GM18909 (cell line): ENCODE results near the gene TRAF3.
A peak's percentile ranks its signal among the peaks of the same experiment; 100 is the strongest.
"Not testable (repeated sequence)": the region's sequence is repeated elsewhere in the genome, so short reads cannot be mapped to it uniquely, and the experiment has no call there.

Source experiments
- ATAC-seq: cut with Tn5 transposase; IDR thresholded peaks from one replicate; pipeline ENCODE4 v1.9.1; 2021; ENCODE audit warnings: mild to moderate bottlenecking; ENCODE audit not compliant: unreplicated experiment, poor library complexity

The TRAF3 gene

DNA sequence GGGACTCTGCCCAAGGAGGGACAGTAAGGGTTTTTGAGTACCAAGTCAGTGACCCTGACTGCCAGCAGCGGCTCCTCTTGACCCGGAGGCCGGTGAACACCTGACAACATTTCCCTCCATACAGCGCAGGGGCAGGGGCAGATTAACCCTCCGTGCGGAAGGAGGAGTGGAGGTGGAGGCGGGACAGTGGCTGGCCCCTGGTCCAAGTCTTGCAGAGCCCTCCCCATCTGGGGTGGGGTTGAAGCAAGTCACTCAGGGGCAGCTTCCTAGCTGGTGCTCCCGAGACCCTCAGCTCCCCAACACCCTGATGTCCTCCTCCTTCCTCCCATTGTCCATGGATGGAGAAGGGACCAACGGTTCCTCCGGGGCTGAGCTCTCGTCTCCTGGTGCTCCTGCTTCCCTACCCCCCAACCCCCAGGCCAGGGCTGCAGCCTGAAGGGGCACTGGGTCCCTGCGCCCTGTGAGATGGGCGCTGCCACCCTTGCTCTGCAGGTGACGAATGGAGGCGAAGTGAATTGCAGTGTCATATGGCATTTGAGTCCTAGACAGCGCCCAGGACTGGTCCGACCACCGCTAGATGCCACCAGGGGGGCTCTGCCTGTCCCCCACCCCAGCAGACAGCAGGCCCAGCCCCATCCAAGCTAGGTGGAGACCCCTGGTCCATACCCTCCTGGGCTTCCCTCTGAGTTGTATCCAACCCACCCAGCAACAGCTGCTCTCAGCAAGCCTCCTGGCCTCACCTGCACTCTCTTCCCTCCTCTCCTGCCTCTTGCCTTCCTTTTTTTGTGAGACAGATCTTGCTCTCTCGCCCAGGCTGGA, 138.3 kb downstream of the TRAF3 start:
- ATAC-seq, result no peak

DNA sequence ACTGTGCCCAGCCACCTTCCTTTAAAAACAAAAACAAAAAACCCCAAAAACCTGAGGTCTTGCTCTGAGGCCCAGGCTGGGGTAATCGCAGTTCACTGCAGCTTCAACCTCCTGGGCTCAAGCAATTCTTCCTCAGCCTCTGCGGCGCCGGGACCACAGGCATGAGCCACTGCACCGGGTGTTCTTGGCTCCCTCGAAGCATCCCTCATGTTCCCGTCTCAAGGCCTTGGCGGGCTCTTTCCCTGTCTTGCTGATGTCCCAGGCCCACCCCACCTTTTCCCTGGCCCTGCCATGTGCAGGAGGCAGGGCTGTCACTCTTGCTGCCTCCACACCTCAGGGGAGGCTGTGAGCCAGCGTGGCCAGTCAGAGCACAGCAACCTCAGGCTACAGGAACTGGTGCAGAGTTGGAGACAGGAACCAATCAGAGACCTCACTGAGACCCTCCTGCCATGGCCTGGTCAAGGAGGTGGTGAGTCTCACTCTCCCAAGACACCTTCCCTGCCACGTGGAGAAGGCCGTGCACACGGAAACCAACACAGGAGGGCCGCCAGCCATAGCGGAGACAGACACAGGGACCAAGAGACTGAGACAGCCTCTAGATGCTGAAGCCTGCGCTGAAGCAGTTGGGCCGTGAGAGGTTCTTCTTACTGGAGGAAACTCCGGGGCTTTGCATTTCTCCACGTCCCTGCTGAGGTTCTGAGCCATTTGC, 139.3 kb downstream of the TRAF3 start:
- no peak for ATAC-seq

DNA sequence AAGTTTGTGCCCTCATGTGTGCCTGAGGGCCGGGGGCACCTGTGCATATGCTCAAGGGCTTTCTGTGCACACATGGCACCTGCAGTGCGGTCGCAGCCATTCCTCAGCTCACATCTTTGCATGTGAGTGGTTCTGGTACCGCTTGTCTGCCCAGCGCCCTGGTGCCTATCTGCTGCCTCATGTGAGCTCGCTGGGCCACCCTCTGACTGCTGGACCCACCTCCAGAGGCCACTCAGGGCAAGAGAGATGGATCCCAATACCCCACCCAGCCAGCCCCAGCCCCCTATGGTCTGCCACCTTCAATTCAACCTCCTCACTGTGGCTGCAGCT, 139.8 kb downstream of the TRAF3 start:
- no peak for ATAC-seq

DNA sequence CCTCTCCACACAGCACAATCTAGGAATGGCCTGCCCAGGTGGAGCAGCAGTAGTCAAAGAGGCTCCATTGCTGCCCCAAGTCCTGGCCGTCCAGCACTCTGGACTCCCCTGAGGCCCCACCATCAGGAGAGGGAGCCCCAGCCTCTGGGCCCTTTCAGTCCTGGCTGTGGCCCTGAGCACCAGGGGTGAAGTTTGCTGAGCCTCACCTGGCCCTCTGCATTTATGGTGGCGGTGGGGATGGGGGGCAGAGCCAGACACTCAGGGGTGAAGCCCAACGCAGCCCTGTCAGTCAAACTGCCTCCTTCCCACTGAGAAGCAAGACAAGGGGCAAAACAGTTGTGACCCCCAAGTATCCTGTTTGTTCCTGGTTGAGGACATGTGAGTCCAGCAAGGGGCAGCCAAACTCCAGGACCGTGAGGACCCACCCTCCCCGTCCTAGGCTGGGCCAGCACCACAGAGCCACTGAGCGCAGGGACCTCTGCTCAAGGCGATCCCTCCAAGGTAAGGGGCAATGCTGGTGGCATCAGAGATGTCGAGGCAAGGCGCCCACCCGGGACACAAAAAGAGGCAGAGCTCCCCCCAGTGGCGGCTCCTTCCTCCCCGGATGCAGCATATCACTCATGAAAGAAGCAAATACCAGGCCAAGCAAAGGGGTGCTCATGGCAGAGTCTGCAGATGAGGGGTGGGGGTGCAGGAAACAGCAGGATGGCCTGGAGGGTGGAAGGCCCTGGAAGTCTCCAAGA, 140.4 kb downstream of the TRAF3 start:
- ATAC-seq, result no peak

DNA sequence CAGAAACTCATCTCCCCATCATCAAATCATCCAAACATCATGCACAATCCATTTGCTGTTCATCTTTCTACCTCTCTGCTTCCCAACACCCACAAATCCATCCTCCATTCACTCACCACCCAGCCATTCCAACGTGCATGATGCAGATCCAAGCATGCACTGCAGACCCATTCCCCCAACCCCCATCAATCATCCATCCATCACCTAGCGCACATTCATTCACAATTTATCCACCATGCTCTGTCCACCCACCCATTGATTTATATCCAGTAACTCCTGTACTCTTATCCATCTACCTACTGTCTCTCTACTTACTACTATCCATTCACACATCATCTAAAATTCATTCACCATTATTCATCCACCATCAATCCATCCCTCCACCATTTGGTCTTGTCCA, 141.2 kb downstream of the TRAF3 start:
- ATAC-seq, result no peak

DNA sequence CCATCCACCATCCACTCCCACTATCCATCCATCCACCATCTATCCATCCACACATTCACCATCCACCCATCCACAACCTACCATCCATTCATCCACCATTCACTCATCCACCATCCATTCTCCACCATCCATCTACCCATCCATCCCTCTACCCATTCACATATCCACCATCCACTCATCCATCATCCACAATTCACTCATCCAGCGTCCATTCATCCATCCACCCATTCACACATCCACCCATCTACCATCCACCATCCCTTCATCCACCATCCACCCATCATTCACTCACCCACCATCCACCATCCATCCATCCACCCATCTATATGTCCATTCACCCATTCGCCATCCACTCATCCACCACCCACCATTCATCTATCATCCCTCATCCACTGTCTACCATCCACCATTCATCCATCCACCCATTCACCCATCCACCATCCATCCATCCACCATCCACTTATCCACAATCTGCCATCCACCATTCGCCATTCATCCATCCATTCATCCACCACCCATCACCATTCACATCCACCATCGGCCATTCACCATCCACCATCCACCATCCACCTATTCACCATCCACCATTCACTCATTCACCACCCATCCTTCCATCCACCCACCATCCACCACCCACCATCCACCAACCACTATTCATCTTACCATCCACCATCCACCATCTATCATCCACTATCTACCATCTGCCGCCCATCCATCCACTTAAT, 143.2 kb downstream of the TRAF3 start:
- no peak for ATAC-seq

DNA sequence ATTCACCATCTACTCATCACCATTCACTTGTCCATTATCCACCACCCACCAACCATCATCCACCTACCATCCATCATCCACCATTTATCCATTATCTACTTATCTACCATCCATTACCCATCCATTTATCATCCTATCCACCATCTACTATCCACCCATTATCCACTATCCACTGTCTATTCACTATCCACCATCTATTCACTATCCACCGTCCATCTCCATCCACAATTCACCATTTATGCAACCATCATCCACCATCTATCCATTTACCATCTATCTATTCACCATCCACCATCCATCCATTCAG, 143.7 kb downstream of the TRAF3 start:
- ATAC-seq, result no peak

DNA sequence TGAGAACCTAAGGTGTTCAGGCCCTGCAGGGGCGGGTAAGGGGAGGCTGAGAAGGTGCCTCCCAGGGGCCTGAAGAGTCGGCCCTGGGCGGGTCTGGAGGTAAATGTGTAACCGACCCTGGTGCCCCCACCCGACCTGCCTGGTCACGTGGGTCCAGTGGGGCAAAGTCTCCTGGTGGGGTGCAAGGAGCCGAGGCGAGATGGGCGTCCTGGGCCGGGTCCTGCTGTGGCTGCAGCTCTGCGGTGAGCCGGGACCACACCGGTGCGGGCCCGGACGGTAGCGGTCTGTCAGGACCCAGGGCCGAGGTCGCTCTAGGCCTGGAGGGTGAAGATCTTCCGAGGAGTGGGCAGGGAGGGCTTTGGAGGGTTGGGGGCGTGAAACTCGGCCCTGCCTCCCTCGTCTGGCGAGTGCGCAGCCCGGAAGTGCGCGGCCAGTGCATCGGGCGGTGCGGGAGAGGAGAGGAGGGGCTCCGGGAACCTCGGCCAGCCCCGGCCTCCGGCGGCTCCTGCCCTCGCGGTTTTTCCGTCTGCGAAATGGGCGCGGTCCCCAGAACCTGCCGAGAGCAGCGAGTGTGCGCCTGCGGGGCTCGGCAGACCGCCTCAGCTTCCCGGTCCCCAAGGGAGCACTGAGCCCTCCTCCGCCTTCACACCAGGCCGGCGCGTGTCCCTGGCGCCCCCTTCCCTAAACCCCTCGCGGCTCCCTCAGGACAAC, 145.4 kb downstream of the TRAF3 start, which contains the start of gene AMN:
Gene AMN (plus strand): TSS at position 174 of the 711 bp plus-strand sequence. CDS start 26 bp downstream, at position 200.
- ATAC-seq, result no peak

DNA sequence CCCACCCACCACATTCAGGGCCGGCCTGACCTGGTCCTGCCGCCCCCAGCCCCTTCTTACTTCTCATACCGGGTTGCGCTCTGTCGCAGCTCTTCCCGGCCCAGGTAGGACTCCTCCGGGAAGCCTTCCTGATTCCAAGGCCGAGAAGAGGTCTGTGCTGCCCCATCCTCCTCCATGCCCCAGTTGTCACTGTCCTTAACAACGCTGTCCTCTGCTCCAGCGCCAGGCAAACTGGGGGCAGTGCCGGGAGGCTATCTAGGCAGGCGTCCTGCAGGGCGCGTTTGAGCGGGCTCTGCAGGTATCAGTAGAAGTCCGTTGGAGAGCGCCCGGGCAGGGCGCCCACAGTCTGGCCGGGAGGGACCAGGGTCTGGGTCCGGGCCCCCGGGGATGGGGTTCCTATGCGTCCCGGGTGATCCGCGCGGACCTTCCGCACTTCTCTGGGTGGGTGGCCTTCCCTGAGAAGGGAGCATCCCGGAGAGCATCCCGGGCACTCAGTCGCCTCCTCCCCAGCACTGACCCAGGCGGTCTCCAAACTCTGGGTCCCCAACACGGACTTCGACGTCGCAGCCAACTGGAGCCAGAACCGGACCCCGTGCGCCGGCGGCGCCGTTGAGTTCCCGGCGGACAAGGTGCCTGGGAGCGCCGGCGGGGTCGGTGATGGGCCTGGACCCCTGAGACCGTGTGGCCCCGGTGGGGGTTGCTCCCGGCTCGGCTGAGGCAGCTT, 146.1 kb downstream of the TRAF3 start:
- ATAC-seq, result no peak

DNA sequence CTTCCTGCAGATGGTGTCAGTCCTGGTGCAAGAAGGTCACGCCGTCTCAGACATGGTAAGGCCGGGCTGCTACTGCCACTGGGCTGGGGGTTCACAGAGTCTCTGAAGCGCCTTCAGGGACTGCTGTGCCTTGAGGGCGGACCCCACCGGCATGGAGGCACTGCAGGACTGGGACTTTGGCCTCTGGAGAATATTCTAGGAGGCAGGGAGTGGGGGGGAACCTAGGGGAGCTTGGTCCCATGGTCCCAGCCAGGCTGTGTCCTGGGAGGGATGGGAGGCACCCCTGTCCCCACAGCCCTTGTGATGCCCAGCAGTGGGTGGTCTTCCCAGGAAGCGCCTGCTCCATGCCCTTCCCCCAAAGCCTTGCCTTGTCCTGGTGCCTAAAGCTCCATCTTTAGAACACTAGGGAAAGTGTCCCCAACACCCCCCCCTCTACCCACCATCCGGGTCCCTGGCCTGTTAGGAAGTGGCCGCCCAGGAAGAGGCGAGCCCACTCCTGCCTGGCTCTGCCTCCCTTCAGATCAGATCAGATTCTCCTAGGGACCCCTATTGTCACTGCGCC, 146.8 kb downstream of the TRAF3 start:
- no peak for ATAC-seq

DNA sequence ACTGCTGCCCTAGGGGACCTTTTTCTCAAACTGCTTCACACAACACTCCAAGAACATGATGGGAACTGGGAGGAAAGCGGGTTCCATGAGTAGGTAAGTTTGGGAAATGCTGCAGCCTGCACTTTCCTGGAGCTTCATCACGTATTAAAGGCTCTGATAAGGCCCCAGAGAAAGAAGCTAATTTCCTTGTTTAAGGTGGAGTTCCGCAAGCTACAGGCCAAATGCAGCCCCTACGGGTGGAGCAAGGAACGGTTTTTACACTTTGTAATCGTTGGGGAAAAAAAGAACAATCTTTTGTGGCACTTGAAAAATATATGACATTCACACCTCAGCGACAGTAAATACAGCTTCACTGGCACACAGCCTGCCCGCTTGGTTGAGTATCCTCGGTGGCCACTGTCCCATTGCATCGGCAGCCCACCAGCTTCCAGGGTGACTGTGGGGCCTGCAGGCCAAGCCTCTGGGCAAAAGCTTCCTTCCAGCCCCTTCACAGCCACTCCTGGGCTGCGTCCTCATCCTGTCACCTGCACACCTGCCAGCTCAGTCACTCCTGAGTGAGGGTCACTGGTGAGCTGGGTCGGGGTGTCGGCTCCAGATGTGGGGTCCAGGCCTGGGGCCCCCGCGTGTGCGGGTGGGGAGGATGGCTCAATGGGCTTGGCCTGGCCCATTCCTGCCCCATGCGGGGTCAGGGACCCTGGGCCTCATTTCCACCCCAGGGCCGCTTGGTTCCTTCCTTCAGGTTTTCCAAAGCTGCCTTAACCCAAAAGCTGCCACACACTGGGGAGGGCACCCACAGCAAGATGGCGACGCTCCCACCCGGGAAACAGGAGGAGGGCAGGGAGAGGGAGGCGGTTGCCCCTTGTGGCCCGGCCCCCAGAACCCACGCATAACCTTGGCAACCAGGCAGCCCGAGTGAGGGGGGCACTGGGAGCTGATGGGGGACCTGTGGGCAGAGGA, 147.7 kb downstream of the TRAF3 start:
- ATAC-seq, result no peak

DNA sequence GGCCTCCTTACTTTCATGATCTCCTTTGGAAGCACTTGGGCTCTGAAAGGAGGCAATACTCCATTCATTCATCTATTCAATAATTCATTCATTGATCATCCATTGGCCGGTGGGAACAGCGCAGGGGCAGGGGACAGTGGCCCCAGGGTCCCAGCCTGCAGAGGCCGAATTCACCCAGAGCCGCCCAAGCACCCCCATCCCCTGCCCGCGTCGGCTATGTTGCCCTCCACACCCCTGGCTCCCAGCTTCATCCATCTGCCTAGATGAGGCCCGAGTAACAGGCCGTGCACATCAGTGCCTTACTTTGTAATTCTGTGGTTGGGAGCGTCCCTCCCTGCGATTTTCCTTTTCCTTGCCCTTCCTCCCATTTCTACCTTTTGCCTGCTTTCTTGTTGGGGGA, 148.4 kb downstream of the TRAF3 start:
- no peak for ATAC-seq

DNA sequence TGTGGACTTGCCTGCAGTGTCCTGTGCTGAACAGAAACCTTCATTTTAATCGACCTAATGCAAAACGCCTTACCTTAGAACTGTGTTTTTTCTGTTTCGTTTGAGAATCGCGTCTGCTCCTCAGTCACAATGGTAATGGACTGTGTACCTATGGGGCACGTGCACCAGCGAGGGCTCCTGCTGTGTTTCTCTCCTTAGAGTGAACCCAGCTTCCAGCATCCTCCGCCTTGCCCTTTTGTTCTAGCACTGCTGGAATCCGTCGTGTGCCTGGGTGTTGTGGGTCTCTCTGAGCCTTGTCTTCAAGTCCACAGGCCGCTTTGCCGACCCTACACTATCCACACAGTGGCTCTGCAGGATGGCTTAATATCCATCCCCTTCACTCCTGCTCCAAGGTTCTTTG, 148.9 kb downstream of the TRAF3 start:
- no peak for ATAC-seq

DNA sequence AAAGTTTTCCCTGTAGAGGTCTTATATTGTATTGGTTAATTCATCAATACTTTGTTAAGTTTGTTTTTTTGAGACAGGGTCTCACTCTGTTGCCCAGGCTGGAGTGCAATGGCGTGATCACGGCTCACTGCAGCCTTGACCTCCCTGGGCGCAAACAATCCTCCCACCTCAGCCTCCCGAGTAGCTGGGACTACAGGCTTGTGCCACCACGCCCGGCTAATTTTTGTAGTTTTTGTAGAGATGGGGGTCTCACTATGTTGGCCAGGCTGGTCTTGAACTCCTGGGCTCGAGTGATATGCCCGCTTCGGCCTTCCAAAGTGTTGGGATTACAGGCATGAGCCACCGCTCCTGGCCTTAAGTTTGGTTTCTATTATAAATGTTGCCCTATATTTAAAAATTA, 149.6 kb downstream of the TRAF3 start:
- ATAC-seq, result not testable (repeated sequence)

DNA sequence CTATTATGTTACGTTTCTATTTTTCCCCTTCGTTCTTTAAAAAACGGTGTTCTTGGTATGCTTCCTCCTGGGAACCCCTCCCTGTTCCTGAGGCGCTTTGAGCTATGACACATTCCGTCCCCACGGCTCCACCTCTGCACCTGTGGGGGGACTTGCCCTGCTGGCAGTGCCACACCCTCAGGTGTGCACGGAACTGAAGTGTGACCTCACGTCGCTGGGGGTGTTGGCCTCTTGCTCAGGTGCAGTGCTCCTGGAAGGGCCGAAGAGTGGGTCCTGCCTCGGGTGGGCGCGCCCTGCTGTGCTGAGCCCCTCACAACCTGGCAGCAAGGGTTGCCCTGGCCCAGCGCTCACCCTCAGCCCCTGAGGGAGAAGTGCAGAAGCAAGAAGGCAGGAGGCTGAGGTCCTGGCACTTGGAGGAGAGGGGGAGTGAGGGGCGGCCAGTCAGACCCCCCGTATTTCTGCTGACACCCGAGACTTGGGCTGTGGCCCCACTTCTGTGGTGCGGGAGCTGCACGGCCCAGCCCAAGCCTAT, 150.2 kb downstream of the TRAF3 start:
- ATAC-seq, result no peak

DNA sequence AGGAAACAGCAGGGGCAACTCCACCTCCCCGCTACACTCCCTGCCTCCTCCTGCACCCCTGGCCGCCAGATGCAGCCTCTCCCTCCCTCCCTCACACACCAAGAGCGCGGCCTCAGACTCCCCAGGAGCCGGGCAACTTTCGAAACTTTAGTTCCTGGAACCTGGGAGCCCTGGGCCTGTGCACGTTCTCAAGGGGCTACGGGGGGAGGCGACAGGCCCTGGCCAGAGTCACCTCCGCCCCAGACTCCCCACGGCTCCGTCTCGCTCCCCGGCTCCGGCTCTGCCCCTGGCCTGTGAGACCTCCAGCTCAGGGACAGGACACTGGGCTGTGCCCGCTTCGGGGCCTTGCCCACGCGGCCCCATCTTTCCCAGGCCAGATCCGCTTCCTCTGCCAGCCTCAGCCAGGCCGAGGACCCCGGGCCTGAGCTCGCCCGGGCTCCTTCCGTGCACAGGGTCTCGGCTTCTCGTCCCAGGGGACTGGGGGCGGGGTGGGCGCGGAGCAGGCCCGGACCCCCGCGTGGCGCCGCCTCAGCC, 150.7 kb downstream of the TRAF3 start:
- ATAC-seq, result peak; percentile 16

DNA sequence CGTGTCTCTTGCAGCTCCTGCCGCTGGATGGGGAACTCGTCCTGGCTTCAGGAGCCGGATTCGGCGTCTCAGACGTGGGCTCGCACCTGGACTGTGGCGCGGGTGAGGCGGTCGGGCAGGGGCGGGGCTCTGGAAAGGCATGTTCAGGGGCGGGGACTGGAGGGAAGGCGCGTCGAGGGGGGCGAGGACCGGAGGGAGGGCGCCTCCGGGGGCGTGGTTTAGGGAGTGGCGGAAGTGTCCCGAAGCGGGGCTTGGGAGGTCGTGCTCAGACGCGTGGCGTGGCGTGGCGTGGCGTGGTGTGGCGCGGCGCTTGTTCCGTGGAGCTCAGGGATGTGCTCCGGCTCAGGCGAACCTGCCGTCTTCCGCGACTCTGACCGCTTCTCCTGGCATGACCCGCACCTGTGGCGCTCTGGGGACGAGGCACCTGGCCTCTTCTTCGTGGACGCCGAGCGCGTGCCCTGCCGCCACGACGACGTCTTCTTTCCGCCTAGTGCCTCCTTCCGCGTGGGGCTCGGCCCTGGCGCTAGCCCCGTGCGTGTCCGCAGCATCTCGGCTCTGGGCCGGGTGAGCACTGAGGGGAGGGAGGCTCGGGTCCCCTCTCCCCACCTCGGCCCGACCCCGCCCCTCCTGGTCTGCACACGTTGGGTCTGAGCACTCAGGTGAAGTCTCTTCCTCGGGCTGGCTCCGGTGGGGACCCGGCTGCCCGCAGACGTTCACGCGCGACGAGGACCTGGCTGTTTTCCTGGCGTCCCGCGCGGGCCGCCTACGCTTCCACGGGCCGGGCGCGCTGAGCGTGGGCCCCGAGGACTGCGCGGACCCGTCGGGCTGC, 151.4 kb downstream of the TRAF3 start:
- ATAC-seq, result peak; percentile 70
